ENCODE measurements around the gene SYNJ2. TPM values are rescaled to one million over a fixed set of nuclear protein-coding genes. Genes with fewer than 3 reads are reported as not detected.

SYNJ2 gene
- total and polyA plus RNA-seq, 5 donors from 2014 or later = 6.4 to 46.3 (median 10.3) TPM

- H3K4me3 ChIP-seq (ENCODE audit: low read depth, low read length) = no peak overlapping the region
- H3K9me3 ChIP-seq (ENCODE audit: control insufficient read depth in 2 of 2, low read length in 2 of 2) = no peaks in the 10 kb centered on the region
- no peak overlapping the region for H3K27ac ChIP-seq (ENCODE audit: insufficient read depth, low read length, poor library complexity, severe bottlenecking)
- Mint-ChIP-seq H3K9me3 (no peaks in the 10 kb centered on the region), H3K4me1 (peaks cover 0 to 11% (median 1%) of the 10 kb centered on the region in 4 donors), H3K36me3 (peaks cover 31% of the 10 kb centered on the region), H3K4me3 (no peak overlapping the region), H3K27ac (no peak overlapping the region), H3K27me3 (no peaks in the 10 kb centered on the region)
- H3K4me1 ChIP-seq (ENCODE audit: control insufficient read depth, insufficient read depth, low read length, poor library complexity, severe bottlenecking) = peaks cover 11% of the 10 kb centered on the region
- peaks cover 20% of the 10 kb centered on the region for H3K36me3 ChIP-seq (ENCODE audit: control insufficient read depth, insufficient read depth, low read length)
- DNase-seq = no peak
- ATAC-seq (ENCODE audit: low read depth in 2 of 2) = no peak
- H3K27me3 ChIP-seq (ENCODE audit: control insufficient read depth, insufficient read depth, low read length) = no peaks in the 10 kb centered on the region
Observed at GRCh38 chr6:158063736-158064135, 82.1 kb downstream of the SYNJ2 start.

GRCh38 chr6:158064725-158065251, 83.1 kb downstream of the SYNJ2 start:
- peaks cover 0 to 7% (median 0%) of the 10 kb centered on the region in 4 donors for H3K4me1 Mint-ChIP-seq
- DNase-seq (no peak), ATAC-seq (ENCODE audit: low read depth in 2 of 2) (no peak)
- Histone ChIP-seq H3K9me3 (ENCODE audit: control insufficient read depth in 2 of 2, low read length in 2 of 2) (no peaks in the 10 kb centered on the region), H3K36me3 (ENCODE audit: control insufficient read depth, insufficient read depth, low read length) (peaks cover 26% of the 10 kb centered on the region), H3K4me3 (ENCODE audit: low read depth, low read length) (no peak overlapping the region), H3K4me1 (ENCODE audit: control insufficient read depth, insufficient read depth, low read length, poor library complexity, severe bottlenecking) (peaks cover 8% of the 10 kb centered on the region), H3K27ac (ENCODE audit: insufficient read depth, low read length, poor library complexity, severe bottlenecking) (no peak overlapping the region), H3K27me3 (ENCODE audit: control insufficient read depth, insufficient read depth, low read length) (no peaks in the 10 kb centered on the region)
- no peak overlapping the region for H3K27ac Mint-ChIP-seq
- peaks cover 37% of the 10 kb centered on the region for H3K36me3 Mint-ChIP-seq
- no peaks in the 10 kb centered on the region for H3K9me3 Mint-ChIP-seq
- H3K4me3 Mint-ChIP-seq = no peak overlapping the region
- no peaks in the 10 kb centered on the region for H3K27me3 Mint-ChIP-seq

- DNase-seq (no peak), ATAC-seq (ENCODE audit: low read depth in 2 of 2) (no peak)
- Histone ChIP-seq H3K27ac (ENCODE audit: insufficient read depth, low read length, poor library complexity, severe bottlenecking) (no peak overlapping the region), H3K4me3 (ENCODE audit: low read depth, low read length) (no peak overlapping the region), H3K9me3 (ENCODE audit: control insufficient read depth in 2 of 2, low read length in 2 of 2) (no peaks in the 10 kb centered on the region), H3K36me3 (ENCODE audit: control insufficient read depth, insufficient read depth, low read length) (peaks cover 28% of the 10 kb centered on the region), H3K27me3 (ENCODE audit: control insufficient read depth, insufficient read depth, low read length) (no peaks in the 10 kb centered on the region), H3K4me1 (ENCODE audit: control insufficient read depth, insufficient read depth, low read length, poor library complexity, severe bottlenecking) (no peaks in the 10 kb centered on the region)
- no peaks in the 10 kb centered on the region for H3K4me1 Mint-ChIP-seq
- H3K27ac Mint-ChIP-seq = peak overlapping the region in 1 of 3 donors; percentile 56
- peaks cover 38% of the 10 kb centered on the region for H3K36me3 Mint-ChIP-seq
- no peak overlapping the region for H3K4me3 Mint-ChIP-seq
- H3K27me3 Mint-ChIP-seq = no peaks in the 10 kb centered on the region
- H3K9me3 Mint-ChIP-seq = no peaks in the 10 kb centered on the region
Observed at GRCh38 chr6:158066136-158066781, 84.6 kb downstream of the SYNJ2 start.

DNA sequence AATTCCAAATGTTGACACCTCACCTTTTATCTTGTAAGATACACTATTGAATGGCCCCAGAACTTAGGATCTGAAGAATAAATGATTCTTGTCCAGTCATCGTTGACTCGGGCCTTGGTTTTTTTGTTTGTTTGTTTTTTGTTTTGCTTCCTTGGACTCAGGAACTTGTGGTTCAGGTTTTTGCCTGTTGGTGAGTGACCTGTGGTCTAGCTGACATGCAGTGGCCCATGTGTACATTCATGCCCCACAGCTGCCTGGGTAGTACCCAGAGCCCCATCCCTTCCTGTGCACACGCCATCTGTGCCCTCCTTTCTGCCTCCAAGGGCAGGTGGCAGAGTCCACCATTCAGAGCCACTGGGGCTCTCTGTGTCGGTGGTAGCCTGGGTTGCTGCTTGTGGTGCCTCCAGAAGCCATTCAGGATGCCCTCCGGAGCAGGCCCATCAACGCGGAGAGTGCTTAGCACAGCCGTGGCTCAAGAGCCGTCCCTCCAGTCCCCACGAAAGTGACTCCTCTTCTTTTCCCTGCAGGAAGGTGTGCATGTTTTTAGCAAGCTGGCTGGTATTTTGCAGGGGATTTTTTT, 85.9 kb downstream of the SYNJ2 start:
- DNase-seq = no peak
- ATAC-seq (ENCODE audit: low read depth in 2 of 2) = no peak
- peak overlapping the region in 1 of 4 donors; percentile 7 for H3K4me3 Mint-ChIP-seq
- no peak overlapping the region for H3K4me3 ChIP-seq (ENCODE audit: low read depth, low read length)
- no peak overlapping the region for H3K27ac ChIP-seq (ENCODE audit: insufficient read depth, low read length, poor library complexity, severe bottlenecking)
- peaks cover 4% of the 10 kb centered on the region for H3K4me1 ChIP-seq (ENCODE audit: control insufficient read depth, insufficient read depth, low read length, poor library complexity, severe bottlenecking)
- H3K9me3 ChIP-seq (ENCODE audit: control insufficient read depth in 2 of 2, low read length in 2 of 2) = no peaks in the 10 kb centered on the region
- peaks cover 34% of the 10 kb centered on the region for H3K36me3 Mint-ChIP-seq
- peak overlapping the region in 1 of 3 donors; percentile 48 for H3K27ac Mint-ChIP-seq
- peaks cover 28% of the 10 kb centered on the region for H3K36me3 ChIP-seq (ENCODE audit: control insufficient read depth, insufficient read depth, low read length)
- H3K27me3 Mint-ChIP-seq = no peaks in the 10 kb centered on the region
- H3K27me3 ChIP-seq (ENCODE audit: control insufficient read depth, insufficient read depth, low read length) = no peaks in the 10 kb centered on the region
- H3K9me3 Mint-ChIP-seq = no peaks in the 10 kb centered on the region
- H3K4me1 Mint-ChIP-seq = peaks cover 0 to 8% (median 5%) of the 10 kb centered on the region in 4 donors

DNA sequence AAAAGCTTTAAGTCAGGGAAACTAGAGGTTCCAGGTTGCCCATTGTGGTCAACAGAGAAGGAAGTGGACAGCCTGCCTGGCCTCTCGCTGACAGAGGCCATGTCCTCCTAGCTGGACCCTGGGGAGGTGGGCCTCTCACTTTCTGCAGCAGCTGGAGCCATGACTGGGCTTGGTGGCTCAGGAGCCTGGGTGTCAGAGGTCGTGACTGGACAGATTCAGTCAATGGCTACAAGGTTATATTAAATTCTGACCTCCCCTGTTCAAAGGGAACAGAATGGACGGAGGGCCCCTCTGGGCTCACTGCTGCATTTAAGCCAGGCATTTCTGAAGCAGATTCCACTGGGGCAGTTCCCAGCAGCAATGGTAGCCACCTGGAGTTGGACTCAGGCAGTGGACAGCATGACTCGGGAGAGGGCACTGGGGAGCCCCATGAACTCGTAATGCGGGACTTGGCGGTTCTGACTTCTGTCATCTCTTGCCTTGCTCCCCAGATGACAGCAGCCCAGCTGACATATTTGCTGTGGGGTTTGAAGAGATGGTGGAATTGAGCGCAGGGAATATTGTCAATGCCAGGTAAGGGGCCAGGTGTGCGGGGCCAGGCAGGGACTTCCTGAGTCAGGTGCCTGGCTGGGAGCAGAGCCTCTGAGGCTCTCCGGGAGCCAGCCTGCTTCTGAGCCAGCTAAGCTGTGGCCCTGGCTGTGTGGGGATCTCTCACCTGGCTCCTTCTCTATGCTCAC, 86.7 kb downstream of the SYNJ2 start:
- Mint-ChIP-seq H3K4me1 (peaks cover 0 to 8% (median 6%) of the 10 kb centered on the region in 4 donors), H3K4me3 (no peak overlapping the region), H3K9me3 (no peaks in the 10 kb centered on the region), H3K27me3 (no peaks in the 10 kb centered on the region), H3K27ac (peak overlapping the region in 2 of 3 donors; percentile 42 to 52), H3K36me3 (peaks cover 29% of the 10 kb centered on the region)
- H3K27ac ChIP-seq (ENCODE audit: insufficient read depth, low read length, poor library complexity, severe bottlenecking) = no peak overlapping the region
- peaks cover 4% of the 10 kb centered on the region for H3K4me1 ChIP-seq (ENCODE audit: control insufficient read depth, insufficient read depth, low read length, poor library complexity, severe bottlenecking)
- DNase-seq (no peak), ATAC-seq (ENCODE audit: low read depth in 2 of 2) (no peak)
- no peaks in the 10 kb centered on the region for H3K9me3 ChIP-seq (ENCODE audit: control insufficient read depth in 2 of 2, low read length in 2 of 2)
- H3K4me3 ChIP-seq (ENCODE audit: low read depth, low read length) = no peak overlapping the region
- H3K27me3 ChIP-seq (ENCODE audit: control insufficient read depth, insufficient read depth, low read length) = no peaks in the 10 kb centered on the region
- peaks cover 26% of the 10 kb centered on the region for H3K36me3 ChIP-seq (ENCODE audit: control insufficient read depth, insufficient read depth, low read length)

DNA sequence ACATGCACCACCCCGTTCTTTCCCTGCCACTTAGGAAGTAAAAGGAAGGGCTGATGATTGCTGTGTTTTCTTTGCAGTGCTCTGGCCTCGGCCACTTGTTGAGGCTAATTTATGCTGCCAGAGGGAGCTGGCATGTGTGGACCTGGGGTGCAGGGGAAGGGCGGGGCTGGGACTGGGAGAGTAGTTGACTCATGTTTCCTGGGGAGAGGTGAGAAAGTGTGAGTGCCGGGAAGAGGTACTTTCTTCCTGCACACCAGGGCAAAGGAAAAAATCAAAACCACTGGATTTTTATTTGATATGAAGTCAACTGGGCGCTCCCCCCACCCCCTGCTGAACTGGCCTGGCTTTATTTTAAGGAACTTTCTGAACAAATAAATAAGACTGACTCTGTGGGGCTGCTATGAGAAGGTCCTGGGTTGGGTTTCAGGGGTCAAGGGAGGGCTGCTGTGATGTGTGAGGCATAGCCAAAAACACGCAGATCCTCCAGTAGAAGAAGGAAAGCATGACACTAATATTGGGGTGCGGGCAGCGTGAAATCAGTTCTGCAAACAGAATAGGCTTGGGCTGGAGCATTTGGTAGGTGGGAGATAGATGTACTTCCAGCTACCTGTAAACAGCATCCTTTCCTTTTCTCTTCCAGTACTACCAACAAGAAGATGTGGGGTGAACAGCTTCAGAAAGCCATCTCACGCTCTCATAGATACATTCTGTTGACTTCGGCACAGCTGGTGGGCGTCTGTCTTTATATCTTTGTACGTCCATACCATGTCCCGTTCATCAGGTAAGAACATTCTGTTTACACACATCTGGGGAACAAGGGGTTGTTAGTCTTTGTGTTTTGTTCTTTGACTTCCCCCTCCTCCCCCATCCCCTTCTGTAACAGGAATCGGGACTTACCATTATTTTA, 87.5 kb downstream of the SYNJ2 start:
- H3K9me3 Mint-ChIP-seq = no peaks in the 10 kb centered on the region

GRCh38 chr6:158069800-158070195, 88.1 kb downstream of the SYNJ2 start:
- Mint-ChIP-seq H3K27me3 (no peaks in the 10 kb centered on the region), H3K27ac (peak overlapping the region in 1 of 3 donors; percentile 42)
- peaks cover 22% of the 10 kb centered on the region for H3K36me3 ChIP-seq (ENCODE audit: control insufficient read depth, insufficient read depth, low read length)

More for the DNA sequence above, 87.5 kb downstream of the SYNJ2 start:
- DNase-seq (no peak), ATAC-seq (ENCODE audit: low read depth in 2 of 2) (no peak)
- Mint-ChIP-seq H3K4me1 (peaks cover 0 to 13% (median 6%) of the 10 kb centered on the region in 4 donors), H3K27ac (peak overlapping the region; percentile 42 to 84 (median 72)), H3K4me3 (no peak overlapping the region), H3K27me3 (no peaks in the 10 kb centered on the region), H3K36me3 (peaks cover 35% of the 10 kb centered on the region)
- Histone ChIP-seq H3K4me1 (ENCODE audit: control insufficient read depth, insufficient read depth, low read length, poor library complexity, severe bottlenecking) (peaks cover 4% of the 10 kb centered on the region), H3K27me3 (ENCODE audit: control insufficient read depth, insufficient read depth, low read length) (no peaks in the 10 kb centered on the region), H3K27ac (ENCODE audit: insufficient read depth, low read length, poor library complexity, severe bottlenecking) (no peak overlapping the region), H3K9me3 (ENCODE audit: control insufficient read depth in 2 of 2, low read length in 2 of 2) (no peaks in the 10 kb centered on the region), H3K4me3 (ENCODE audit: low read depth, low read length) (no peak overlapping the region), H3K36me3 (ENCODE audit: control insufficient read depth, insufficient read depth, low read length) (peaks cover 26% of the 10 kb centered on the region)

More at GRCh38 chr6:158069800-158070195, 88.1 kb downstream of the SYNJ2 start:
- no peak overlapping the region for H3K27ac ChIP-seq (ENCODE audit: insufficient read depth, low read length, poor library complexity, severe bottlenecking)
- no peak for DNase-seq
- H3K27me3 ChIP-seq (ENCODE audit: control insufficient read depth, insufficient read depth, low read length) = no peaks in the 10 kb centered on the region
- ATAC-seq (ENCODE audit: low read depth in 2 of 2) = no peak
- peaks cover 40% of the 10 kb centered on the region for H3K36me3 Mint-ChIP-seq
- H3K9me3 Mint-ChIP-seq = no peaks in the 10 kb centered on the region
- peaks cover 0 to 13% (median 6%) of the 10 kb centered on the region in 4 donors for H3K4me1 Mint-ChIP-seq
- no peaks in the 10 kb centered on the region for H3K9me3 ChIP-seq (ENCODE audit: control insufficient read depth in 2 of 2, low read length in 2 of 2)
- H3K4me1 ChIP-seq (ENCODE audit: control insufficient read depth, insufficient read depth, low read length, poor library complexity, severe bottlenecking) = peaks cover 4% of the 10 kb centered on the region
- no peak overlapping the region for H3K4me3 ChIP-seq (ENCODE audit: low read depth, low read length)
- no peak overlapping the region for H3K4me3 Mint-ChIP-seq

Measured in CD4-positive, CD25-positive, alpha-beta regulatory T cell (primary cell).